Measurements from ENCODE around the gene PTPN11.

The PTPN11 gene

DNA sequence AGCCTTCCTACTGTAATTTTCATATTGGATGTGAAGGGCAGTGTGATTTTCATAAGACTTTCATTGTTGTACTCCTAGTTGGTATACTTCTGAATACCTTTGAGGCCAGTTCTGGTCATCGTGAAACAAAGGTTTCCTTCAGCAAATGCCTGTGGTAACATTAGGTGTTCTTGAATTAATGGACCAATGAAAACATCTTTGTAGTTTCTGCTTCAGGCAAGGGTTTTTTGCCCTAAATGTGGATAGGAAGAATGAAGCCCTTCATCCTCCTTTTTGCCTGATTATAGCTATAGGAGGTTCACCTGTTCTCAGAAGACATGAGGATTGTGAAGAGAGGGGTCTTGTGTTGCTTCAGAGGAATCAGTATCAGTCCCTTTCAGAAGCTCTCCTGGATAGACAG, 60.7 kb downstream of the PTPN11 start:
- DNase-seq (ENCODE audit: low spot score) = no peak
- TF ChIP-seq, protein P1, sequence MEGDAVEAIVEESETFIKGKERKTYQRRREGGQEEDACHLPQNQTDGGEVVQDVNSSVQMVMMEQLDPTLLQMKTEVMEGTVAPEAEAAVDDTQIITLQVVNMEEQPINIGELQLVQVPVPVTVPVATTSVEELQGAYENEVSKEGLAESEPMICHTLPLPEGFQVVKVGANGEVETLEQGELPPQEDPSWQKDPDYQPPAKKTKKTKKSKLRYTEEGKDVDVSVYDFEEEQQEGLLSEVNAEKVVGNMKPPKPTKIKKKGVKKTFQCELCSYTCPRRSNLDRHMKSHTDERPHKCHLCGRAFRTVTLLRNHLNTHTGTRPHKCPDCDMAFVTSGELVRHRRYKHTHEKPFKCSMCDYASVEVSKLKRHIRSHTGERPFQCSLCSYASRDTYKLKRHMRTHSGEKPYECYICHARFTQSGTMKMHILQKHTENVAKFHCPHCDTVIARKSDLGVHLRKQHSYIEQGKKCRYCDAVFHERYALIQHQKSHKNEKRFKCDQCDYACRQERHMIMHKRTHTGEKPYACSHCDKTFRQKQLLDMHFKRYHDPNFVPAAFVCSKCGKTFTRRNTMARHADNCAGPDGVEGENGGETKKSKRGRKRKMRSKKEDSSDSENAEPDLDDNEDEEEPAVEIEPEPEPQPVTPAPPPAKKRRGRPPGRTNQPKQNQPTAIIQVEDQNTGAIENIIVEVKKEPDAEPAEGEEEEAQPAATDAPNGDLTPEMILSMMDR (IDR thresholded peaks at IDR 0.05; ENCODE audit: extremely low read depth, missing control alignments) = no peak

DNA sequence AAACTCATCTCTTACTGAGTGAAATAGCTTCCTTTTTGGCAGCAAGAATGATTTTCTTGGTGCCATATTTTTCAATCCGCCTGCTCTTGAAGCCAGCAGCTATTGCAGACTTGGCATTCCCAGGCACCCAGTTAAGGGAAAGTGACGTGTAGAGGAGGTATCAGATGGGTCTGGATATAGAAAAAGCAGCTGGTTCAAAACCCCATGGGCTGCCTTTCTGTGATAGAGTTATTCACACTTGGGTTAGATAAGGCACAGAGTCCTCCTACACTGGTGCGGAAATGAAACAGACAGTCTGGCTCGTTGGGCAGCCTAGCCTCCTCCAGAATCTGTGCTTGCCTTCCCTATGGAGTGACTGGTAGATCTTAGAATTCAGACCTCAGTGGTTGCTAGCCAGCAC, 62.2 kb downstream of the PTPN11 start:
- DNase-seq (ENCODE audit: low spot score) = no peak
- TF ChIP-seq, protein P1 (IDR thresholded peaks at IDR 0.05; ENCODE audit: extremely low read depth, missing control alignments) = no peak

DNA sequence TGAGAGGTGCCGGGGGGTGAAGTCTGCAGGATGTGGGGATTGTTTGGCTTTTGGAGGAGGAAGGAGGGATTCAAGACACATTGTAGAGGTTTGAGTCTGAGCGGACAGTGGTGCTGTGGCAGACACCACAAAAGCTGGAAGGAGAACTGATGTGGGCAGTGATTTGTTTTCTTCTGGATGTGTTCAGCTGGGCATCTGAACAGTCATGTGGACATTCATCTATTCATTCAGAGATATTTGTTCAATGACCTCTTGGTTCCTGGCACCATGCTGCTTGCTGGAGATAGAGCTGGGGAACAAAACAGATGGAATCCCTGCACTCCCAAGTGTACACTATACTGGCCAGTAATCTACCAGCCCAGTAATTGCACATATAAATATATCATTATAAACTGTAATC, 64.0 kb downstream of the PTPN11 start:
- no peak for DNase-seq (ENCODE audit: low spot score)
- TF ChIP-seq, protein P1 (IDR thresholded peaks at IDR 0.05; ENCODE audit: extremely low read depth, missing control alignments) = no peak

DNA sequence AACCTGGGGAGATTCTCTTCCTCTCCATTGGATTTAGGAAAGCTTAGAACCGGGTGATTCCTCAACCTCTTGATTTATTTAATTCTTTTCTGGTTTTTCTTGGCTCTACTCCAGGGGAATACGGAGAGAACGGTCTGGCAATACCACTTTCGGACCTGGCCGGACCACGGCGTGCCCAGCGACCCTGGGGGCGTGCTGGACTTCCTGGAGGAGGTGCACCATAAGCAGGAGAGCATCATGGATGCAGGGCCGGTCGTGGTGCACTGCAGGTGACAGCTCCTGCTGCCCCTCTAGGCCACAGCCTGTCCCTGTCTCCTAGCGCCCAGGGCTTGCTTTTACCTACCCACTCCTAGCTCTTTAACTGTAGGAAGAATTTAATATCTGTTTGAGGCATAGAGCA, 67.6 kb downstream of the PTPN11 start:
- no peak for DNase-seq (ENCODE audit: low spot score)
- TF ChIP-seq, protein P1 (IDR thresholded peaks at IDR 0.05; ENCODE audit: extremely low read depth, missing control alignments) = no peak

DNA sequence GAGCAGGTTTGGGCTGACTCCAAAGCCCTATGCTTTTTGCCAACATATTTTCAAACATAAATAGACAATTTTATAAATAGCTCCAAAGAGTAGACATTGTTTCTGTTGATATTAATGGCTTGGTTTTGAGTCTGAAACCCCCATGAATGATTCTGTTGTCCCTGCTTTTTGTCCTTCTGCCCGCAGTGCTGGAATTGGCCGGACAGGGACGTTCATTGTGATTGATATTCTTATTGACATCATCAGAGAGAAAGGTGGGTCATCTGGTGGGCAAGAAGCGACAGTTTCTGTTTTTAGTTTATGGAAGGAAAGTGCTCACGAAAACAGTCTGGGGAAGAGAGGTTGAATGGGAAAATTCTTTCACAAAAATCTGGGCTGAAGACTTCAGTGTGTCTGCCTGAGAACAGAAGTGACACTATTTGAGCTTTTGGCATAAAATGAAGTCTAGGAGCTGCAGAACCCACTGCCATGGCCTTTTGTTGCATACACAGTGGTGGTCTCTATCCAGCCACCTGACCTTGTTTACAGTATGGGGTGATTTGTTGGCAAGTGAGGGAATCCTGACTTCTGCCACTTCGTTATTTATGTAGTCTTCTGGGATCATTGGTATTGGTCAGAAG, 69.6 kb downstream of the PTPN11 start:
- no peak for DNase-seq (ENCODE audit: low spot score)
- TF ChIP-seq, protein P1 (IDR thresholded peaks at IDR 0.05; ENCODE audit: extremely low read depth, missing control alignments) = no peak

DNA sequence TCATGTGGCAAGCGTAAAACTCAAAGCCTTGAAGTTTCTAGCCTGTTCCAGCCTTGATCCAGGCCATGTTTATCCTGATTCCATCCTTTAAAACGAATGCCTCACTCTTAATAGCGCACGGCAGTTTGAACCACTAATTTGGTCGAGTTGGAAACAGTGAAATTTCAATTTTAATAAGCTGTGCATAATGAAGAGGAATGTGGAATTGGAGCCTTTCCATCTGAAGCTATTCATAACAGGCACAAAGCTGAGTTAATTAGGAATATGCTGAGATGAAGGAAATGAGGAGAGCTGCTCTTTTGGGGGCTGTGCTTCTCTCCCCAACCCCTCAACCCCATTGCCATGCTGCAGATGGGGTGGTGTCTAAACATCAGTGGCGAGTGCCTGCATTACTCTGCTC, 70.7 kb downstream of the PTPN11 start:
- no peak for DNase-seq (ENCODE audit: low spot score)

DNA sequence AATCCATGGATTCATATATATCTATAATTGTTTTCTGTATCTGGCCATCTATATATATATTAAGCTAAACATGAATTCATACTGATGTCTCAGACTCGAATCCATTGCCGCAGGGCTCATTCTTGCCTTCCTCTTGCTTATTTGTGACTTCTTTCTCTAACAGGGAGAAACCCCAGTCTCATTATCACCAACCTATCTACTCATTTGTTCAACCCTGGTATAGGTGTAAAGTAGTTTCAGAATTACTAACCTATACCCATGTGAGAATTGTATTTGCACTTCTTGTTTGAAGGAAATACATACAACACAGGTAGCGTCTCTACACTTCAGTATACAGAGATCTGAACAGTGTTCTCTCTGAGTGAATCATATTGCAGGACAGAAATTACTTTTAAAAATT, 77.7 kb downstream of the PTPN11 start:
- DNase-seq (ENCODE audit: low spot score) = peak; percentile 45
- TF ChIP-seq, protein P1 (IDR thresholded peaks at IDR 0.05; ENCODE audit: extremely low read depth, missing control alignments) = no peak

More for the DNA sequence above, 70.7 kb downstream of the PTPN11 start:
- TF ChIP-seq, protein P1 (IDR thresholded peaks at IDR 0.05; ENCODE audit: extremely low read depth, missing control alignments) = no peak

Measured in GM20000 (cell line).